Measurements from ENCODE around the gene TAOK1. TPM values are rescaled to one million over a fixed set of nuclear protein-coding genes. Genes with fewer than 3 reads are reported as not detected.

TAOK1 gene
- total RNA-seq, 1 experiment from 2014 or later = 87.7 TPM

- Histone ChIP-seq H3K9me3 (no peaks in the 10 kb centered on the region), H3K4me1 (peaks cover 3% of the 10 kb centered on the region; the same call in 1 of the 2 replicates), H3K36me3 (ENCODE audit: control insufficient read depth, insufficient read depth, low read length) (no peaks in the 10 kb centered on the region), H3K4me3 (ENCODE audit: low read depth, low read length) (no peak overlapping the region), H3K27me3 (replicated peaks; ENCODE audit: control insufficient read depth, insufficient read depth, low read length) (no peaks in the 10 kb centered on the region)
- Mint-ChIP-seq H3K36me3 (ENCODE audit: insufficient read depth, unreplicated experiment) (peaks cover 15% of the 10 kb centered on the region), H3K4me1 (ENCODE audit: low read depth, unreplicated experiment) (peaks cover 3% of the 10 kb centered on the region), H3K4me3 (ENCODE audit: unreplicated experiment) (no peak overlapping the region), H3K9me3 (ENCODE audit: unreplicated experiment) (no peaks in the 10 kb centered on the region), H3K27ac (ENCODE audit: unreplicated experiment) (no peak overlapping the region), H3K27me3 (ENCODE audit: insufficient read depth, unreplicated experiment) (no peaks in the 10 kb centered on the region)
- no peak for TF ChIP-seq CTCF (IDR thresholded peaks at IDR 0.05; ENCODE audit: insufficient read depth in 1 of 2, low read depth in 1 of 2, low read length in 1 of 2, severe bottlenecking in 1 of 2, unreplicated experiment in 1 of 2)
- BruUV-seq (replicated peaks) = no TSS peak
- intact Hi-C loops (cut with micrococcal nuclease; ENCODE audit: unreplicated experiment) = no loop called here
- CTCF ChIA-PET = interaction anchor here (0.5 to 3.1 kb wide), 4 partner anchors 17 to 204 kb away, joined by 3 to 13 read pairs (median 4); no protein-coding TSS in a partner anchor
- no peak for DNase-seq
- POLR2A ChIA-PET = no interaction called here
These were observed 3.4 kb upstream of the TAOK1 start for GRCh38 chr17:29386760-29387159.

- Histone ChIP-seq H3K36me3 (ENCODE audit: control insufficient read depth, insufficient read depth, low read length) (no peaks in the 10 kb centered on the region), H3K4me3 (ENCODE audit: low read depth, low read length) (no peak overlapping the region), H3K9me3 (no peaks in the 10 kb centered on the region), H3K4me1 (peaks cover 19% of the 10 kb centered on the region), H3K27me3 (replicated peaks; ENCODE audit: control insufficient read depth, insufficient read depth, low read length) (no peaks in the 10 kb centered on the region)
- Mint-ChIP-seq H3K4me3 (ENCODE audit: unreplicated experiment) (no peak overlapping the region), H3K27me3 (ENCODE audit: insufficient read depth, unreplicated experiment) (no peaks in the 10 kb centered on the region), H3K9me3 (ENCODE audit: unreplicated experiment) (no peaks in the 10 kb centered on the region), H3K27ac (ENCODE audit: unreplicated experiment) (no peak overlapping the region), H3K36me3 (ENCODE audit: insufficient read depth, unreplicated experiment) (peaks cover 15% of the 10 kb centered on the region), H3K4me1 (ENCODE audit: low read depth, unreplicated experiment) (peaks cover 12% of the 10 kb centered on the region)
- ChIA-PET CTCF (no interaction called here), POLR2A (no interaction called here)
- no peak for DNase-seq
- no TSS peak for BruUV-seq (replicated peaks)
- intact Hi-C loops (cut with micrococcal nuclease; ENCODE audit: unreplicated experiment) = no loop called here
- TF ChIP-seq CTCF (IDR thresholded peaks at IDR 0.05; ENCODE audit: insufficient read depth in 1 of 2, low read depth in 1 of 2, low read length in 1 of 2, severe bottlenecking in 1 of 2, unreplicated experiment in 1 of 2) = no peak
These were observed 1.2 kb upstream of the TAOK1 start for GRCh38 chr17:29388937-29389336.

GRCh38 chr17:29390851-29391631, 878 bp downstream of the TAOK1 start:
- Mint-ChIP-seq H3K4me3 (ENCODE audit: unreplicated experiment) (peak overlapping the region; percentile 85), H3K4me1 (ENCODE audit: low read depth, unreplicated experiment) (peaks cover 13% of the 10 kb centered on the region), H3K9me3 (ENCODE audit: unreplicated experiment) (no peaks in the 10 kb centered on the region), H3K27me3 (ENCODE audit: insufficient read depth, unreplicated experiment) (no peaks in the 10 kb centered on the region), H3K27ac (ENCODE audit: unreplicated experiment) (peak overlapping the region; percentile 73), H3K36me3 (ENCODE audit: insufficient read depth, unreplicated experiment) (peaks cover 27% of the 10 kb centered on the region)
- ChIA-PET POLR2A (interaction anchor here (0.5 to 1.7 kb wide), 5 partner anchors 15 to 385 kb away, joined by 3 to 9 read pairs (median 4); partner anchors contain the start of gene NUFIP2), CTCF (interaction anchor here (0.7 to 2.0 kb wide), 2 partner anchors 21 to 23 kb away, joined by 3 to 7 read pairs; no protein-coding TSS in a partner anchor)
- H3K27me3 ChIP-seq (replicated peaks; ENCODE audit: control insufficient read depth, insufficient read depth, low read length) = no peaks in the 10 kb centered on the region
- TSS peak; percentile 27 for BruUV-seq (replicated peaks)
- H3K9me3 ChIP-seq = no peaks in the 10 kb centered on the region
- TF ChIP-seq CTCF (IDR thresholded peaks at IDR 0.05; ENCODE audit: insufficient read depth in 1 of 2, low read depth in 1 of 2, low read length in 1 of 2, severe bottlenecking in 1 of 2, unreplicated experiment in 1 of 2) = no peak
- peaks cover 19% of the 10 kb centered on the region for H3K4me1 ChIP-seq
- intact Hi-C loops (cut with micrococcal nuclease; ENCODE audit: unreplicated experiment) = no loop called here
- DNase-seq = peak; percentile 41 to 52
- H3K36me3 ChIP-seq (ENCODE audit: control insufficient read depth, insufficient read depth, low read length) = no peaks in the 10 kb centered on the region
- peak overlapping the region; percentile 58 for H3K4me3 ChIP-seq (ENCODE audit: low read depth, low read length)
